M059J (cell line): Measurements from ENCODE around the gene EIF5. TPM values are rescaled to one million over a fixed set of nuclear protein-coding genes. Genes with fewer than 3 reads are reported as not detected.
"Not testable (repeated sequence)": the region's sequence is repeated elsewhere in the genome, so short reads cannot be mapped to it uniquely, and the experiment has no call there.

Source experiments
- DNase-seq: peaks from one replicate; pipeline ENCODE4 v3.0.0-alpha.2; 2012; ENCODE audit warnings: low read depth
- total RNA-seq: library from RNA; depleted of rRNA; stranded (reverse); fragments of >200 nt; shearing (Covaris generic); gene quantifications from 2 replicates; pipeline ENCODE4 v1.2.3, GENCODE V29; 2014

The EIF5 gene
- total RNA-seq, 1 experiment from 2014 or later, result 98.4 TPM

DNA sequence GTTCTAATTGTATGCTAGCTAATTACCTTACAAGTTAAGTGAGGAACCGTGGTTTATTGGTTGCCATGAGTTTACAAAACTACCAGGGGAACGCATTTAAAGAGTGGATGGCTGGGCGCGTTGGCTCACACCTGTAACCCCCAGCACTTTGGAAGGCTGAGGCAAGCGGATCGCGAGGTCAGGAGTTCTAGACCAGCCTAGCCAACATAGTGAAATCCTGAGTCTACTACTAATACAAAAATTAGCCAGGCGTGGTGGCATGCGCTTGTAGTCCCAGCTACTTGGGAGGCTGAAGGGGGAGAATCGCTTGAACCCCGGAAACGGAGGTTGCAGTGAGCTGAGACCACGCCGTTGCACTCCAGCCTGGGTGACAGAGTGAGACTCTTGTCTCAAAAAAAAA lies 2.2 kb downstream of the EIF5 start:
- no peak for DNase-seq

DNA sequence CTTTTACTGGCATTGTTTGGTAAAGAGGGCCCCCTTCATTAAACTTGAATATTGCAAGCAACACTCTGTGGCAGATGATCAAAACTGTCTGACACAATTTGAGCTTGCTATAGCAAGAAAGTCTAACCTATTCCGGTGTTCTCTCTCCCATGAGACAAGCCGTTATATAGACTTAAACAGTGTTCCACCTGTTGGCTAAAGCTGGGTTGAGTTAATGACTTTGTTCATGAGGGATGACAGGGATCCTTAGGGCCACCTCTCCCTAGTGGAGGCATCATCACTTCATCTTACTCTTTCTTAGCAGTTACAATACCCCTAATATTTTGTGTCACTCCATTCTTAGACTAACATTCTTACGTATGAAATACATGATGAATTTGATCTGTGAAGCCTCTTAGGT lies 3.8 kb downstream of the EIF5 start:
- DNase-seq, result no peak

DNA sequence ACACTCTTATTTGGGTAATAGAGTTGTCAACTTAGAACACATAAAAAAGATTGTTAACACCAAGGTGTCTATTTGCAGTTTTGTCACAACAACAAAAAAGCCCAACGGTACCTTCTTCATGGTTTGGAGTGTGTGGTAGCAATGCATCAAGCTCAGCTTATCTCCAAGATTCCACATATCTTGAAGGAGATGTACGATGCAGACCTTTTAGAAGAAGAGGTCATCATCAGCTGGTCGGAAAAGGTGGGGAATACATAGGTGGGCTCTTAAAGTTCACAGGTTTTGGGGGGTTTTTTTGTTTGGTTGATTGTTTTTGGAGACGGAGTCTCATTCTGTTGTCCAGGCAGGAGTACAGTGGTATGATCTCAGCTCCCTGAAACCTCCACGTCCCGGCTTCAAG lies 5.5 kb downstream of the EIF5 start:
- no peak for DNase-seq

DNA sequence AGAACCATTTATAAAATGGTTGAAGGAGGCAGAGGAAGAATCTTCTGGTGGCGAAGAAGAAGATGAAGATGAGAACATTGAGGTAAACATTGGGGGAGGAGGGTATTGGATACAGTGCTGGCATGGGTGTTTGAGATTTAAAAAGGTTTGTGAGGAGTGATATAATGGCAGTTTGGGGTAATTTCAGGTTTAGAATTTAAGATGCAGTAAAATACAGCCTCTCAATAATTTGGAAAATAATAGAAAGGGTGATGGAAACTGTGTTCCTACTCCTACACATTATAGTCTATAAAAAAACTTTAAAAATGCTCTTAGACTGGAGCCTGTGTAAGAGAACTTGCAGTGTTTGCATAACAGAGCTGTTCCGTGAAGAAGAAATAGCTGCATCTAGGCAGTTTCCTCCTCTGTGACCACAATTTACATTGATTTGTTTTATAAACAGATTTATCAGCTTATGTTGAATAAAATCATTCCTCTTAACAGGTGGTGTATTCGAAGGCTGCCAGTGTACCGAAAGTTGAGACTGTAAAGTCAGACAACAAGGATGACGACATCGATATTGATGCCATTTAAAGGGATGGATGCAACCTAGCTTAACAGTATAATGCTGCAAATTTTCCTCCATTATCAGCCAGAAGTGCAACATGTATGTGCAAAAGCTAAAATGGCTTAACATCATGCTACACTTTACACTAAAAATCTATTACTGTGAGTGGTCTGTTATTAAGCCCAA lies 6.6 kb downstream of the EIF5 start:
- no peak for DNase-seq

DNA sequence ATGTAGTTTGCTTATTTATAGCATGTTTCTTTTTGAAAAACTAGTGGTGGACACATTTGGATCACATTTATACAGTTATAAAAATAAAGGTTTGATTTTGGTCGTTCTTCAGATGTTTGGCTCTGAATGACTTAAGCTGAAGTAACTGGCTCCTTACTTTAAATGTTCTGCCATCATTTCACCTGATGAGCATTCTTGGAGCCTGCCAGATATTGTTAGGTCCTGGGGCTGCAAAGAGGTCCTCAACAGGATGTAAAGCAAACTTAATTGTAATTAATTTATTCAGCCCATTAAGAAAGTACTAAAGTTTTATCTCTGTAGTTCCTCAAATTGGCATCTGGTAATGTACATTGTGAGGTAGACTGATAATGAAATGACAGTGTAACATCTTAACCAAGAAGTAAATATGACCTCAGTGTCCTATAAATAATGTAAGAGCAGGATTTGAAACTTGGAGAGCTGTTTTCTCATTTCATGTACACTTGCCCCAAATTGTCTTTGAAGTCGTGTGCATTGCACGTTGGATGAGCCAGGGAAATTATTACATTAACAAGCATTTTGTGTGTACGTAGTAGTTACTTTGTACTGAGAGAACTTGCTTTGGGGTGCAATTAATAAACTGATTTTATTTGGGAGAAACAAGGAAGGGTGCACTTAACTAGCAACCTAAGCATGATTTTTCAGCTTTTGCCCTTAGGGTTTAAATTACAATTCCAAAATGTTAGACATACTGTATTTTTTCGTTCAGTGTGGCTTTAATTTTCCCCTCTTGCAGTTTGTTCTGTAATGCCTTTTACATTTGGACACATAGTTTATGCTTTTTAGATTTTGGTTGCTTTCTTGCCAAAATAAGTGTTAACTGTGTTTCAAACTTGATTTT lies 7.5 kb downstream of the EIF5 start:
- no peak for DNase-seq

DNA sequence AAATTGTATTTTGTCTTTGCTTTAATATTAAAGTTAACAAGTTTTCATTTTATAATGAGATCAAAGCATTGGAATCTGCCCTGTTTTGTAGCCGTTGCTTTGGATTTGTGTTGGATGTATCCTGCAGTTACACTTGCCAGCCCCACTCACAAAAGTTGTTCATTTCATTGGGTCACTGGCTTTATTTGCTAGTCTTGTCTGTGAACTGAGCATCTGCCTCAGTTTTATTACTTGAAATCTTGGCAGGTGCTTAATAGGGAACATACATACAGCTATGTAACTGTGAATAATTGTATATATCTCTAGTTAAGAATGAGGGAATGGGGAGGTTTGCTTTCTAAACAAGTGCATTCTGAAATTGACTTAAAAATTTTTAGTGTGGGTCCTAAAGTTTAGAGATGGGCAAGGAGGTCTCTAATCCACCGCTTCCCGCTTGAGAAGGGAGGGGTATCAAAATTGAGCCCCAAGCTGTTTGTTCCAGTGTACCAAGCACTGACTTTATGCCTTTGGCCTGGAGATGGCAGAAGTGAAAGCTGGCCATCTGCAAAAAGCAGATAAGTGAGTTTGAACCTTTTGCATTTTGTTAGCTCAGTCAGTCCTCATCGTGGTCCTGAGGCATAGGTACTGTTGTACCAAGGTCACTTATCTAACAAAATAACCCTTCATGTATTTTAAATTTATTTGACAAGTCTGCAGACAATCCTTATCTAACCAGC lies 9.3 kb downstream of the EIF5 start:
- DNase-seq, result no peak

DNA sequence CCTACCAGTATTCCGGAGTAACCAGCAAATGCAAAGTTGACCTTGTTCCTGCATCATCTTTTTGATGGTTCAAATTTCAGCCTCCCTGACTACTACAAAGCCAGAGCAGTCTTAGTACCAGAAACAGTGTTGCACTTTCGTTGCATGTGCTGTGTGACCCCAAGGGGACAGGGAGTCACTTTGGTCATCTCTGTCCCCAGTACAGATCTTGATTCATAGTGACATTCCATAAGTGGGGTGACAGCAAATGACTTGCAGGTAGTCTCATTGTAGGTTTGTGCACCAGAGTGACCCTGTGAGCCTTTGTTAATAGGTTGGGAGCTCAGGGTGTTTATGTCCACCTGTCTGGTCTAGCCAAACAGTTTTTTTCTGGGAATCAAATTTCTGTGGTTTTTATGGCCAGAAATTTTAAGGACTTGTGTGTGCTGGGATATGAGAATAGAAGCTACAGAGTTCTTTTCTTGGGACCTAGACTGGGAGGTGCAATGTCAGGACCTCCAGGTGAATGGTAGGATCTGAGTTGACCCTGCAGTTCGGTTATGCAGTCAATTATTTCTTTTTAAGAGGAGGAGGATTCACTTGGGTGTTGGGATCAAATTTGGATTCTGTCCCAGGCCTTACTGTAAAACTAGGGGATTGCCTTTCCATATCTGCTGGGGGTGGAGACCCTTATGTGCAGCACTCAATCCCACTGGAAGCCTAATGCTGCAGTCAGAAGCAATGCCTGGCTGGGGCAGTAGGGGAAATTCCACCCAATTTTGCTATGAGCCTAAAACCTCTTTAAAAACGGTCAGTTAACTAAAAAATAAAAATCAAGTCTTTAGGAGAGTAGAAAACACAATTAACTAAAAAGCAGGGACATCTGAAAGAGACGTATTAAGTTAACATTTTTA lies 10.1 kb downstream of the EIF5 start:
- no peak for DNase-seq

DNA sequence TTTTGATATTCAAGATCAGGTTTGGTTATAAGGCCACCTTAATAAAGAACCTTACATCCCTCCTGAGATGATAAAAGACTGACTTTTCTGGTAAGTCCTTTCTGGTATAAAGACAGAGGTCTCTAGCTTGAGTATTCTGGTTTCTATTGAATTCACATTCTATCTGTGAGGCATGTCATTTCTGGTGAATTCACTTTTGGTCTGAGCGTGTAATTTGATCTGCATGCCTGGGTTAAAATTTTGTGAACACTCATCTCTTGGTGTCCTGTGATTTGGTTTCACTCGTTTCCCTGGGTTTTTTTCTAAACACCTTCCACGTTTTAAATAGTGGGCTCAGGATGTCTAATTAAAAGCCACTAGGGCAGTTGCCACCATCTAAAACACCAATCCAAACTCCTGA lies 12.2 kb downstream of the EIF5 start:
- DNase-seq, result no peak

DNA sequence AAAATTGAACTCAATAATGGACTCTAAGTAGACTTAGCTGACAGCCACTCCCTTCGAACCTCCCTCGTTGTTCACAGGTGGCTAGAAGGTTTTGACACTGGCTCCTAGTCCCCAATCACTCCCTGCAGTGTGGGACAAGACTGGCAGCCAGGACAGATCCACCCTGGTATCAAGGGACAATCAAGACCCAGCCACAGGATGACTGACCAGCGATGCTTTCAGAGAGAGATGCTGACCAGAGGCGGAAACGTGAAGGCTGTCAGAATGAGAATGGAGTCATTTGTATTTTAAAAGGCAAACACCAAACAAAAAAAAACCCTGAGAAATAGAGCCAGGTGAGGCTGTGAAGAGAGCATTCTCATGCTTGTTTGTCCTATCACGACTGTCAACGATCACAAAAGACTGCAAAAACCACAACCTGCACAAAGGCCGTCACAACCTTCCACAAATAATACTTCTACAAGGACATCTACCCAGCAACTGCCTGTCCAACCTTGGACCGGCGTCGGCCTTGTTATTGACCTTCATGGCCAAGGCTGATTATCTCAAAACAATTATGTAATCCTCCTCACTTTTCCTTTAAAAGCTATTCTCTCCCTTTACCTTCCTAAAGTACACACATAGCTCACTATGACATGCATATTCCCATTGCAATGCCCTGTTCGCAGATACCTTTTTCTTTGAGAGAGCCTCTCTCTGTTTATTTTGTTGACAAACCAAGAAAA lies 13.2 kb downstream of the EIF5 start:
- no peak for DNase-seq

DNA sequence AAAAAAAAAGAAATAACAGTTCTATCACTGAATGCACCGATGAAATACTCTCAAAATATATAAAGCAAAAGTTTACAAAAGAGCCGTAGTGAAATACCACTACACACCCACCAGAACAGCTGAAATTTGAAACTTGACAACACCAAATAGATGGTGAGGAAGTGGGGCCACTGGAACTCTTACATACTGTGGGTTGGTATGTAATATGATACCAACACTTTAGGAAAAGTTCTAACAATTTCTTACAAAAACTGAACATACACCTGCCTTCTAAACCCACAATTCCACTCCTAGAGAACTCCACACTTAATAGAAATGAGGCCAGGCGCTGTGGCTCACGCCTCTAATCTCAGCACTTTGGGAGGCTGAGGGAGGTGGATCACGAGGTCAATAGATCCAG lies 14.1 kb downstream of the EIF5 start:
- DNase-seq, result no peak

DNA sequence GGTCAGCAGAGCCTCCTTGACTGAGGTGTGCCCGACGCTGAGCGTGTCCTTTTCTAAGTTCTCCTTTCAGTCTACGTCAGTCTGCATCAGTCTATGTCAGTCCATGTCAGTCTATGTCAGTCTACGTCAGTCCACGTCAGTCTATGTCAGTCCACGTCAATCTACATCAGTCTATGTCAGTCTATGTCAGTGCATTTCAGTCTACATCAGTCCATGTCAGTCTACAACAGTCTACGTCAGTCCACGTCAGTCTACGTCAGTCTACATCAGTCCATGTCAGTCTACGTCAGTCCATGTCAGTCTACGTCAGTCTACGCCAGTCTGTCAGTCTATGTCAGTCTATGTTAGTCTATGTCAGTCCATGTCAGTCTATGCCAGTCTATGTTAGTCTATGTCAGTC lies 15.9 kb downstream of the EIF5 start:
- DNase-seq, result no peak

DNA sequence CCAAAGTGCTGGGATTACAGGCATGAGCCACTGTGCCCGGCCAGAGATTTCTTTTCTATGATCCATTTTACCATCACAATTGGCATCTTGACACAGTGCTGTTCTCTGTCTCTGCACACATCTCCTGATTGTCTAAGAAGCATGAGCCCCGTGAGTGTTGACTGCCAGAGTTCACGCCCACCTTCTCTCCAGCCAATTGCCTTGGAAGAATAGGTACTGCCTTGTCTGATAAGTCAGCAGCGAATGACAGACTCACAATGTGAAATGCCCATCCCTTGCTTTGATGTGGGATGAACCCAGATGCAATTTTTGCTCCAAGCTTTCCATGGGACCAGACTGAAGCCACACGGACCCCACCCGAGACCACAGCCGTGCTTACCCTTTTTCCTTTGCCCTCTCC lies 19.3 kb downstream of the EIF5 start:
- no peak for DNase-seq

DNA sequence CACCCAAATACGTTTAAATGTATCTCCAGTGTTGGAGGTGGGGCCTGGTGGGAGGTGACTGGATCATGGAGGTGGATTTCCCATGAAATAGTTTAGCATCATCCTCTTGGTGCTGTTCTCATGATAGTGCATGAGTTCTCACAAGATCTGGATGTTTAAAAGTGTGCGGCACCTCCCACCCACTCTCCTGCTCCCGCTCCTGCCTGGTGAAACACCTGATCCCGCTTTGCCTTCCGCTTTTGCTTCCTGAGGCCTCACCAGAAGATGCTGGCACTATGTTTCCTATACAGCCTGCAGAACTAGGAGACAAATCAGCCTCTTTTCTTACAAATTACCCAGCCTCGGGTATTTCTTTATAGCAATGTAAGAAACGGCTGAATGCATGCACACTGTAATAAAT lies 20.1 kb downstream of the EIF5 start:
- no peak for DNase-seq

DNA sequence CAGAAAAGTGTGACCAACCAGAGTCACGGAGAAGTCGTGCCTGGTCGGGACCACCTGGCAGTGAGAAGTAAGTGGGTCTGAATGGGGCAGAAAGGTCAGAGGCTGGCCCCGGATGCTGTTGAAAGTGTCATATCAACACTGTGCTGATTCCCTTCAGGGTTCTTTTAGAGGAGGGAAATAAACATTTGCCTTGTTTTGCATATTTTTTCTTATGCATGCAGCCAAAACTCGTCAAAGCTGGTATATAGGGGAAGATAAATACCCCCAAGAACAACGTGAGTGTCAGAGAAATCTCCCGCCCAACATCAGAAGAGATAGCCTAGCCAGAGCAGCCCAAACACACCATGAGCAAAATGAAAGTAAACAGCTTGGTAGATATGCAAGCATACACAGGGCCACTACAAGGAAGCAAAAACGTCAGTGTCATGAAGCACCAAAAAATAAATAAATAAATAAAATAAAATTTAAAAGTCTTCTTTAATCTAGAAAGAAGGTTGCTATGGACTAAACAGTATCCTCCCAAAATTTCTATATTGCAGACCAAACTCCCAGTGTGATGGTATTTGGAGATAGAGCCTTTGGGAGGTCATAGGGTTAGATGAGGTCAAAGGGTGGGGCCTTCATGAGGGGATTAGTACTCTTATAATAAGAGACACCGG lies 22.1 kb downstream of the EIF5 start:
- DNase-seq, result no peak

DNA sequence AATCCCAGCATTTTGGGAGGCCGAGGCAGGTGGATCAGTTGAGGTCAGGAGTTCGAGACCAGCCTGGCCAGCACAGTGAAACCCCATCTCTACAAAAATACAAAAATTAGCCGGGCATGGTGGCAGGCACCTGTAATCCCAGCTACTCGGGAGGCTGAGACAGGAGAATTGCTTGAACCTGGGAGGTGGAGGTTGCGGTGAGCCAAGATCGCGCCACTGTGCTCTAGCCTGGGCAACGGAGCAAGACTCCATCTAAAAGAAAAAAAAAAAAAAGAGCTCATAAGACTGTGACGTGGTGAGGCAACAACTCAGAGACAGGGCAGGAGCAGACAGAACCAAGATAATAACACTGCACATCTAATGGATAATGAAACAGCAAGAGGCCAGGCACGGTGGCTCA lies 23.5 kb downstream of the EIF5 start:
- not testable (repeated sequence) for DNase-seq

DNA sequence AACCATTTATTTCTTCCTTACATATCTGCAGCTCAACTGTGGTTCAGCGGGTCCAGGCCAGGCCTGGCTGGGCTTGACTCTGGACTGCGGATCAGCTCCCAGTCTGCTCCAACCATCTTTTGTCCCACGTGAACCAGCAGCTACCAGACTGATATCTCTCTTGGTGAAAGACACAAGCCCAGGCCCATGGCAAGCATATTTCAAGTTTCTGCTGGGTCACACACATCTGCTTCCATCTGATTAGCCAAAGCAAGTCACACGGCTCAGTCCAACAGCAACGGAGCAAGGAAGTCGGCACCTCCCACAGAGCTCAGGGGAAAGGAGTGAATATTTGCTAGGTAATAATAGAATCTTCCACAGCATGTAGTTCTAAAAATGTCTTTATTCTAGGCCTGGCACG lies 26.5 kb downstream of the EIF5 start:
- no peak for DNase-seq

DNA sequence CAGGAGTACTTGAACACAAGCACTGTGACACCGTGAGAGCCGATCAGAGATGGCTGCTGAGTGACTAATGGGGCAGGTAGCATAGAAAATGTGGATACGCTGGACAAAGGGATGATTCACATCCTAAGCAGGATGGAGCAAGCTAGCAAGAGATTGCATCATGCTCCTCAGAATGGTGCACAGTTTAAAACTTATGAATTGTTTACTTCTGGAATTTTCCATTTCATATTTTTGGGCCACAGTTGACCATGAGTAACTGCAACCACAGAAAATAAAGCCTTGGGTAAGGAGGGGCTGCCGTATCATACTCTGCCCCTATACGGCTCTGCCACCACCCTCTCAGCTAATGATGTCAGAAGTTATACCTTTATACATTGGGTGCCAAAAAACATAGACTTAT lies 27.8 kb downstream of the EIF5 start:
- peak; percentile 90 for DNase-seq

DNA sequence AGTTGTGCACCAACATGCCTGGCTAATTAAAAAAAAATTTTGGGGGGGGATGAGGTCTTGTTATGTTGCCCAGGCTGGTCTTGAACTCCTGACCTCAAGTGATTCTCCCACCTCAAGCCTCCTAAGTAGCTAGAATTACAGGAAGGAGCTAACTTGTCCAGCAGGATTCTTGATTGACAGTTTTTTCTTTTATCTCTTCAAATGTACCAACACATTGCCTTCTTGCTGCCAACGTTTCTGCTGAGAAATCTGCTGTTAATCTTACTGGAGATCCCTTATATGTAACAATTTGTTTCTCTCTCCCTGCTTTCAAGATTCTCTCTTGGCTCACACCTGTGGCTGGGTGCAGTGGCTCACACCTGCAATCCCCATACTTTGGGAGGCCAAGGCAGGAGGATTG lies 28.7 kb downstream of the EIF5 start:
- no peak for DNase-seq

DNA sequence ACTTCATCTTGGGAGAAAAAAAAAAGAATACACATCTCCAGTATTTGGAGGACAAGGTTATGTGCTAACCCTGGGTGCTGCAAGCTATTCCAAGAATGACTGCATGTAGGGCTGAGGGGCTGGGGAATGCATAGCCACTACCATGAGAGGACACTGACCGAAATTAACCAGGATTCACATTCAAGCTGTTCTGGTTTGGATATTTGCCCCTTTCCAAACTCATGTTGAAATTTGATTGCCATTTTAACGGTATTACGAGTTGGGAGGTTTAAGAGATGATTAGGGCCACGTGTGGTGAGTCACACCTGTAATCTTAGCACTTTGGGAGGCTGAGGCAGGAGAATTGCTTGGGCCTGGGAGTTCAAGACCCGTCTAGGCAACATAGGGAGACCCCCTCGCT lies 32.7 kb downstream of the EIF5 start:
- DNase-seq, result no peak

DNA sequence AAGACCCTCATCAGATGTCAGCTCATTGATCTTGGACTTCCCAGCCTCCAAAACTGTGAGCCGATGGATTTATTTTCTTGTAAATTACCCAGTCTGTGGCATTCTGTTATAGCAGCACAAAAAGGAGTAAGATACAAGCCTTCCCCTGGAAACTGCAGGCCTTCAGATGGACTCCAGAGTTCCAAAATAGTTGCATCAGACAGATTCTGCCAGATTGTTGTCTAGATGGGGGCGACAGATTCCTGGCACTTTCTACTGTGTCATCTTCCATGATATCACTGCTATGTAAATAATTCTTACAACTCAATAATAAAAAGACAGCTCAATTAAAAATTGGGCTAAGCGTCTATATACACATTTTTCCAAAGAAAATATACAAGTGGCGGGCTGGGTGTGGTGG lies 34.0 kb downstream of the EIF5 start:
- no peak for DNase-seq
